HepG2 (cell line): Measurements from ENCODE around the gene FAF1. TPM values are rescaled to one million over a fixed set of nuclear protein-coding genes. Genes with fewer than 3 reads are reported as not detected.

Experiments used
- ATAC-seq: fragments of 200-7000 bp; cut with Tn5 transposase; 3 replicates; pipeline ENCODE4 v1.9.1; 2020; ENCODE audit warnings: mild to moderate bottlenecking, moderate library complexity
- BruUV-seq: library from RNA; stranded (reverse); fragments of 400-500 nt; replicated peaks from 2 replicates; lab custom pipeline; 2021; lab: Mats Ljungman, UMichigan
- CTCF ChIA-PET: fragments of 300-600 bp; formaldehyde crosslinking; extraction: SDS; loops from one replicate; lab custom pipeline; 2021; ENCODE audit warnings: low total read pairs, inconsistent platforms, low intra/inter-chr PET ratio; lab: Yijun Ruan, JAX
- POLR2A ChIA-PET: fragments of 350-600 bp; sonication (Branson Sonifier 250); formaldehyde crosslinking; loops from one replicate; lab custom pipeline; 2020; ENCODE audit warnings: antibody characterized with exemption, inconsistent platforms; lab: Yijun Ruan, JAX
- DNase-seq: peaks from one replicate; pipeline ENCODE4 v3.0.0-alpha.2; 2015; ENCODE audit warnings: low spot score
- FAIRE-seq: peaks from 3 replicates; lab custom pipeline; 2011; peaks lifted over from hg19 to GRCh38; lab: Jason Lieb, UNC
- H2AFZ ChIP-seq: one replicate; pipeline ENCODE4 v1.6.1; 2011; ENCODE audit warnings: low read length, inconsistent platforms
- H3K27ac ChIP-seq: fragments of 300-600 bp; 3 replicates; pipeline ENCODE4 v1.8.0; 2011; ENCODE audit warnings: mixed run types, mild to moderate bottlenecking, mixed read lengths, low read length, inconsistent platforms; ENCODE audit not compliant: insufficient read depth; ENCODE audit errors: extremely low read length
- H3K27me3 ChIP-seq, 2 experiments: fragments of 200-600 bp in 1 of 2; 2 replicates in 1 of 2; 3 replicates in 1 of 2; pipeline versions ENCODE4 v1.6.0 to v1.8.0; 2011; ENCODE audit warnings: low read length in 2 of 2, mild to moderate bottlenecking in 2 of 2, moderate library complexity in 2 of 2, inconsistent platforms in 1 of 2; ENCODE audit not compliant: insufficient read depth in 2 of 2, control insufficient read depth in 1 of 2
- H3K36me3 ChIP-seq, 2 experiments: fragments of 200-600 bp in 1 of 2; replicated peaks in 1 of 2; 2 replicates in 1 of 2; 3 replicates in 1 of 2; pipeline versions ENCODE4 v1.5.1 to v1.8.0; 2011; ENCODE audit warnings: low read length in 2 of 2, inconsistent platforms in 1 of 2; ENCODE audit not compliant: insufficient read depth in 2 of 2, control insufficient read depth in 1 of 2
- H3K4me1 ChIP-seq: 2 replicates; pipeline ENCODE4 v1.5.1; 2012; ENCODE audit warnings: low read length, inconsistent platforms; ENCODE audit not compliant: insufficient read depth
- H3K4me2 ChIP-seq: 2 replicates; pipeline ENCODE4 v1.6.0; 2011; ENCODE audit warnings: low read depth, low read length, inconsistent platforms
- H3K4me3 ChIP-seq, 3 experiments: fragments of 200-600 bp in 1 of 3; sonication (generic), shearing (Covaris generic) in 1 of 3; replicated peaks in 1 of 3; 2 replicates each; pipeline ENCODE4 v1.5.1; 2011 to 2016; ENCODE audit warnings: low read length in 3 of 3, inconsistent platforms in 2 of 3, low read depth in 2 of 3, mild to moderate bottlenecking in 2 of 3, control low read depth in 1 of 3, mixed read lengths in 1 of 3; ENCODE audit not compliant: insufficient read depth in 1 of 3
- H3K79me2 ChIP-seq: one replicate; pipeline ENCODE4 v1.6.1; 2011; ENCODE audit warnings: low read length, inconsistent platforms; ENCODE audit not compliant: insufficient read depth
- H3K9ac ChIP-seq: 2 replicates; pipeline ENCODE4 v1.6.0; 2011; ENCODE audit warnings: mild to moderate bottlenecking, low read depth, low read length, inconsistent platforms; ENCODE audit not compliant: insufficient read depth
- H3K9me3 ChIP-seq: 2 replicates; pipeline ENCODE4 v1.5.1; 2012; ENCODE audit warnings: mild to moderate bottlenecking, low read length
- H4K20me1 ChIP-seq: 2 replicates; pipeline ENCODE4 v1.6.0; 2011; ENCODE audit warnings: inconsistent platforms, mild to moderate bottlenecking, low read length, moderate library complexity; ENCODE audit not compliant: insufficient read depth
- HNF4A ChIP-seq: sonication (generic); formaldehyde crosslinking; IDR thresholded peaks from 2 replicates; pipeline ENCODE4 v1.4.0; 2020; ENCODE audit warnings: missing genetic modification reagents
- ZKSCAN1 ChIP-seq: fragments of 150-350 bp; IDR thresholded peaks from 2 replicates; pipeline ENCODE4 v1.6.1; 2014; ENCODE audit warnings: low read length
- WGBS: methylation state at CpG from one replicate; pipeline ENCODE4 v1.1.6; 2017; ENCODE audit warnings: low lambda C conversion rate; 5-methylcytosine and 5-hydroxymethylcytosine counted together
- in situ Hi-C: cut with HindIII; loops from 2 replicates; pipeline ENCODE4 v1.10.0; 2017; ENCODE audit warnings: low pct_unique_long_range_greater_than_20kb; ENCODE audit not compliant: extremely low pct_ligation_motif_present
- intact Hi-C: fragments of 100-400 bp; cut with micrococcal nuclease; formaldehyde crosslinking; loops from one replicate; pipeline ENCODE4 v1.10.0; 2022; ENCODE audit not compliant: unreplicated experiment
- polyA plus RNA-seq, 8 experiments: library from polyadenylated mRNA; depleted of rRNA in 3 of 8; stranded (reverse) in 7 of 8; unstranded in 1 of 8; fragments of >200 nt; fragmentation: Illumina TruSeq in 4 of 8; extraction: Trizol in 4 of 8; gene quantifications; 2 replicates each; pipeline versions ENCODE4 v1.2.1 to v1.2.3, GENCODE V29; 2011 to 2016; ENCODE audit warnings: low read depth in 4 of 8, missing spikeins in 1 of 8, mixed read lengths in 1 of 8; ENCODE audit not compliant: insufficient read depth in 1 of 8
- total RNA-seq, 5 experiments: library from RNA; depleted of rRNA; stranded (reverse); fragments of >200 nt; fragmentation: Illumina TruSeq; extraction: Trizol; gene quantifications; 2 replicates each; pipeline ENCODE4 v1.2.3, GENCODE V29; 2016; ENCODE audit warnings: low read depth in 1 of 5
- TF ChIP-seq, protein P1 (sequence below): sonication (generic); formaldehyde crosslinking; IDR thresholded peaks from 2 replicates; pipeline ENCODE4 v1.5.0; 2020; ENCODE audit warnings: mild to moderate bottlenecking, missing genetic modification reagents
- TF ChIP-seq, protein P2 (sequence below): sonication (generic); formaldehyde crosslinking; IDR thresholded peaks from 2 replicates; pipeline ENCODE4 v1.5.0; 2020; ENCODE audit warnings: mild to moderate bottlenecking, missing genetic modification reagents, borderline replicate concordance
- TF ChIP-seq, protein P3 (sequence below): sonication (generic); formaldehyde crosslinking; IDR thresholded peaks from 2 replicates; pipeline ENCODE4 v1.5.0; 2020; ENCODE audit warnings: mild to moderate bottlenecking, missing genetic modification reagents, moderate library complexity

FAF1 gene
- total and polyA plus RNA-seq, 2 of the 13 experiments (the other 11 are each of a cell fraction or from before 2014, with no cell fraction given), result 19.4 to 63.3 TPM

DNA sequence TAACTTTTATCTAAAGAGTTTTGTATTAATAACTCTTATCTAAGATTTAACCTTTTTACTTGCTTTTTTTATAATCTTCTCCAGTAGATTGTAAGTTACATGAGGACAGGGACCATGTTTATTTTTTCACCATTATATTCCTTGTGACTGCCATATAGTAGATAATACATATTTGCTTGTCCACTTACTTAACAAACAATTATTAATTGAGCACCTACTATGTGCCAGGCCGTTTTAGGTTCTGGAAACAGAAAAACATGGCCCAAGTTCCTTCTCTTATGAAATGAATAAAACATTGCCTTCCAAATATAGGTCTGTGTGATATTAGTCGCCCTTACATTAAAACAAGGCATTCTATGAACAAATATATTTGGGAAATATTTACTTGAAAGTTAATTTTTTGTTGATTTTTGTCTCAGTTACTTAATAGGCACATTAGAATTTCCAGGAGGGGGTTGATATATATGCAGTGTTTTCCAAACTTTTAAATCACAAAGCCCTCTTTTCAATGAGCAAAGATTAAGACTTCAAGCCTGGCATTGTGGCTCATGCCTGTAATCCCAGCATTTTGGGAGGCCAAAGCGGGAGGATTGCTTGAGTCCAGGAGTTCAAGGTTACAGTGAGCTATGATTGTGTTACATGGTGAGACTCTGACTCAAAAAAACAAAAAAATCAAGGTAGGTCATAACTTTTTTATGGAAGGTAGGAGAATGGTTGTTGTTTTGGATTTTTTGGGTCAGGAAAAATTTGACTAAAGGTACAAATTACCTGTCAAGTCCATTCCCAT, 32.7 kb upstream of the FAF1 start:
- ChIA-PET POLR2A (no interaction called here), CTCF (no interaction called here)
- H3K9ac ChIP-seq, result no peak overlapping the region
- H3K4me2 ChIP-seq, result no peak overlapping the region
- no peaks in the 10 kb centered on the region for H3K9me3 ChIP-seq
- H4K20me1 ChIP-seq, result no peaks in the 10 kb centered on the region
- 93% methylated on average over 3 of the region's 3 CpGs for WGBS
- FAIRE-seq (no peak), ATAC-seq (no peak), DNase-seq (no peak)
- H3K4me3 ChIP-seq, result no peak overlapping the region
- H3K36me3 ChIP-seq, result no peaks in the 10 kb centered on the region
- H3K79me2 ChIP-seq, result no peaks in the 10 kb centered on the region
- TF ChIP-seq ZKSCAN1, result peak; percentile 84
- TF ChIP-seq, protein P1, sequence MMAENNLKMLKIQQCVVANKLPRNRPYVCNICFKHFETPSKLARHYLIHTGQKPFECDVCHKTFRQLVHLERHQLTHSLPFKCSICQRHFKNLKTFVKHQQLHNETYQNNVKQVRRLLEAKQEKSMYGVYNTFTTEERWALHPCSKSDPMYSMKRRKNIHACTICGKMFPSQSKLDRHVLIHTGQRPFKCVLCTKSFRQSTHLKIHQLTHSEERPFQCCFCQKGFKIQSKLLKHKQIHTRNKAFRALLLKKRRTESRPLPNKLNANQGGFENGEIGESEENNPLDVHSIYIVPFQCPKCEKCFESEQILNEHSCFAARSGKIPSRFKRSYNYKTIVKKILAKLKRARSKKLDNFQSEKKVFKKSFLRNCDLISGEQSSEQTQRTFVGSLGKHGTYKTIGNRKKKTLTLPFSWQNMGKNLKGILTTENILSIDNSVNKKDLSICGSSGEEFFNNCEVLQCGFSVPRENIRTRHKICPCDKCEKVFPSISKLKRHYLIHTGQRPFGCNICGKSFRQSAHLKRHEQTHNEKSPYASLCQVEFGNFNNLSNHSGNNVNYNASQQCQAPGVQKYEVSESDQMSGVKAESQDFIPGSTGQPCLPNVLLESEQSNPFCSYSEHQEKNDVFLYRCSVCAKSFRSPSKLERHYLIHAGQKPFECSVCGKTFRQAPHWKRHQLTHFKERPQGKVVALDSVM, result peak; percentile 71
- TF ChIP-seq, protein P2, sequence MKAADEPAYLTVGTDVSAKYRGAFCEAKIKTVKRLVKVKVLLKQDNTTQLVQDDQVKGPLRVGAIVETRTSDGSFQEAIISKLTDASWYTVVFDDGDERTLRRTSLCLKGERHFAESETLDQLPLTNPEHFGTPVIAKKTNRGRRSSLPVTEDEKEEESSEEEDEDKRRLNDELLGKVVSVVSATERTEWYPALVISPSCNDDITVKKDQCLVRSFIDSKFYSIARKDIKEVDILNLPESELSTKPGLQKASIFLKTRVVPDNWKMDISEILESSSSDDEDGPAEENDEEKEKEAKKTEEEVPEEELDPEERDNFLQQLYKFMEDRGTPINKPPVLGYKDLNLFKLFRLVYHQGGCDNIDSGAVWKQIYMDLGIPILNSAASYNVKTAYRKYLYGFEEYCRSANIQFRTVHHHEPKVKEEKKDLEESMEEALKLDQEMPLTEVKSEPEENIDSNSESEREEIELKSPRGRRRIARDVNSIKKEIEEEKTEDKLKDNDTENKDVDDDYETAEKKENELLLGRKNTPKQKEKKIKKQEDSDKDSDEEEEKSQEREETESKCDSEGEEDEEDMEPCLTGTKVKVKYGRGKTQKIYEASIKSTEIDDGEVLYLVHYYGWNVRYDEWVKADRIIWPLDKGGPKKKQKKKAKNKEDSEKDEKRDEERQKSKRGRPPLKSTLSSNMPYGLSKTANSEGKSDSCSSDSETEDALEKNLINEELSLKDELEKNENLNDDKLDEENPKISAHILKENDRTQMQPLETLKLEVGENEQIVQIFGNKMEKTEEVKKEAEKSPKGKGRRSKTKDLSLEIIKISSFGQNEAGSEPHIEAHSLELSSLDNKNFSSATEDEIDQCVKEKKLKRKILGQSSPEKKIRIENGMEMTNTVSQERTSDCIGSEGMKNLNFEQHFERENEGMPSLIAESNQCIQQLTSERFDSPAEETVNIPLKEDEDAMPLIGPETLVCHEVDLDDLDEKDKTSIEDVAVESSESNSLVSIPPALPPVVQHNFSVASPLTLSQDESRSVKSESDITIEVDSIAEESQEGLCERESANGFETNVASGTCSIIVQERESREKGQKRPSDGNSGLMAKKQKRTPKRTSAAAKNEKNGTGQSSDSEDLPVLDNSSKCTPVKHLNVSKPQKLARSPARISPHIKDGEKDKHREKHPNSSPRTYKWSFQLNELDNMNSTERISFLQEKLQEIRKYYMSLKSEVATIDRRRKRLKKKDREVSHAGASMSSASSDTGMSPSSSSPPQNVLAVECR (CRISPR knock-in tag), result no peak
- TF ChIP-seq HNF4A, result peak; percentile 55
- TF ChIP-seq, protein P3, sequence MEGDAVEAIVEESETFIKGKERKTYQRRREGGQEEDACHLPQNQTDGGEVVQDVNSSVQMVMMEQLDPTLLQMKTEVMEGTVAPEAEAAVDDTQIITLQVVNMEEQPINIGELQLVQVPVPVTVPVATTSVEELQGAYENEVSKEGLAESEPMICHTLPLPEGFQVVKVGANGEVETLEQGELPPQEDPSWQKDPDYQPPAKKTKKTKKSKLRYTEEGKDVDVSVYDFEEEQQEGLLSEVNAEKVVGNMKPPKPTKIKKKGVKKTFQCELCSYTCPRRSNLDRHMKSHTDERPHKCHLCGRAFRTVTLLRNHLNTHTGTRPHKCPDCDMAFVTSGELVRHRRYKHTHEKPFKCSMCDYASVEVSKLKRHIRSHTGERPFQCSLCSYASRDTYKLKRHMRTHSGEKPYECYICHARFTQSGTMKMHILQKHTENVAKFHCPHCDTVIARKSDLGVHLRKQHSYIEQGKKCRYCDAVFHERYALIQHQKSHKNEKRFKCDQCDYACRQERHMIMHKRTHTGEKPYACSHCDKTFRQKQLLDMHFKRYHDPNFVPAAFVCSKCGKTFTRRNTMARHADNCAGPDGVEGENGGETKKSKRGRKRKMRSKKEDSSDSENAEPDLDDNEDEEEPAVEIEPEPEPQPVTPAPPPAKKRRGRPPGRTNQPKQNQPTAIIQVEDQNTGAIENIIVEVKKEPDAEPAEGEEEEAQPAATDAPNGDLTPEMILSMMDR, result no peak
- H3K4me1 ChIP-seq, result peaks cover 9% of the 10 kb centered on the region; the same call in 1 of the 2 replicates
- no TSS peak for BruUV-seq
- intact Hi-C loops (no loop called here), in situ Hi-C loops (no loop called here)
- H3K27ac ChIP-seq, result no peak overlapping the region
- H2AFZ ChIP-seq, result no peak overlapping the region
- no peaks in the 10 kb centered on the region for H3K27me3 ChIP-seq
